Osteocyte (in vitro differentiated cells): ENCODE measurements around the gene SNAP23. TPM values are rescaled to one million over a fixed set of nuclear protein-coding genes. Genes with fewer than 3 reads are reported as not detected.
A peak's percentile ranks its signal among the peaks of the same experiment; 100 is the strongest.
"Not testable (repeated sequence)": the region's sequence is repeated elsewhere in the genome, so short reads cannot be mapped to it uniquely, and the experiment has no call there.

Experiments
- DNase-seq: peaks from one replicate; pipeline ENCODE4 v3.0.0; 2021; ENCODE audit warnings: mixed read lengths; ENCODE audit not compliant: unreplicated experiment; ENCODE audit errors: extremely low spot score
- H3K27ac Mint-ChIP-seq: one replicate; pipeline ENCODE4 v1.8.0; 2021; ENCODE audit warnings: mild to moderate bottlenecking, mixed read lengths; ENCODE audit not compliant: unreplicated experiment
- H3K27me3 Mint-ChIP-seq: one replicate; pipeline ENCODE4 v1.8.0; 2021; ENCODE audit warnings: mixed read lengths; ENCODE audit not compliant: unreplicated experiment
- H3K36me3 Mint-ChIP-seq: one replicate; pipeline ENCODE4 v1.8.0; 2021; ENCODE audit warnings: mixed read lengths; ENCODE audit not compliant: unreplicated experiment
- H3K4me1 Mint-ChIP-seq: one replicate; pipeline ENCODE4 v1.8.0; 2021; ENCODE audit warnings: mixed read lengths; ENCODE audit not compliant: unreplicated experiment
- H3K4me3 Mint-ChIP-seq: one replicate; pipeline ENCODE4 v1.8.0; 2021; ENCODE audit warnings: mild to moderate bottlenecking, moderate library complexity, mixed read lengths; ENCODE audit not compliant: unreplicated experiment
- H3K9me3 Mint-ChIP-seq: one replicate; pipeline ENCODE4 v1.8.0; 2021; ENCODE audit warnings: mixed read lengths; ENCODE audit not compliant: unreplicated experiment
- total RNA-seq: library from RNA; stranded (reverse); gene quantifications from 2 replicates; pipeline ENCODE4 v1.2.1, GENCODE V29; 2021
- TF ChIP-seq, protein P1 (sequence below): fragments of 200-600 bp; sonication (generic); IDR thresholded peaks from 2 replicates; pipeline ENCODE4 v1.5.0; 2021; ENCODE audit warnings: antibody characterized with exemption, mild to moderate bottlenecking, moderate library complexity

SNAP23 gene
- total RNA-seq, 1 donor from 2014 or later = 72.7 TPM

DNA sequence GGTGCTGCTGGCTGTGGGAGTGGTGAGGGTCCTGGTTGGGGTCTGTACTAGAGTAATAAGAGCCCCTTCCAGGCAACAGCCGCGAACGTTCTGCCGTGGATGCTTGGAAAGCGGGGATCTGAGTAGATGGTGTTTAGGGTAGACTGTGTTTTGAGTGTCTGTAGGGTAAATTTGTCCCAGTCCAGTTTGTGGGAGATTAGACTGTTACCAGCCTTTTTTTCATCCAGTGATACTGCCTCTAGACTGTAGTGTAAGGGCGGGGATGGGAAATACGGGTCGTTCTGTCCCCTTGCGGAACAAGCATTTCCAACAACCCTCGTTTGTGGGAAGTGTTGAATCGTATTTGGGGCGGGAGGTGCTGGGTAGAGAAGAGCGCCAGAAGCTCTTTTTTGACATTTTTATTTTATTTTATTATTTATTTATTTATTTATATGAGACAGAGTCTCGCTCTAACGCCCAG, 53.6 kb downstream of the SNAP23 start:
- Mint-ChIP-seq H3K4me3 (peak overlapping the region; percentile 95), H3K9me3 (no peaks in the 10 kb centered on the region), H3K27ac (peak overlapping the region; percentile 98), H3K27me3 (no peaks in the 10 kb centered on the region), H3K36me3 (peaks cover 10% of the 10 kb centered on the region), H3K4me1 (peaks cover 29% of the 10 kb centered on the region)
- DNase-seq = no peak
- TF ChIP-seq, protein P1, sequence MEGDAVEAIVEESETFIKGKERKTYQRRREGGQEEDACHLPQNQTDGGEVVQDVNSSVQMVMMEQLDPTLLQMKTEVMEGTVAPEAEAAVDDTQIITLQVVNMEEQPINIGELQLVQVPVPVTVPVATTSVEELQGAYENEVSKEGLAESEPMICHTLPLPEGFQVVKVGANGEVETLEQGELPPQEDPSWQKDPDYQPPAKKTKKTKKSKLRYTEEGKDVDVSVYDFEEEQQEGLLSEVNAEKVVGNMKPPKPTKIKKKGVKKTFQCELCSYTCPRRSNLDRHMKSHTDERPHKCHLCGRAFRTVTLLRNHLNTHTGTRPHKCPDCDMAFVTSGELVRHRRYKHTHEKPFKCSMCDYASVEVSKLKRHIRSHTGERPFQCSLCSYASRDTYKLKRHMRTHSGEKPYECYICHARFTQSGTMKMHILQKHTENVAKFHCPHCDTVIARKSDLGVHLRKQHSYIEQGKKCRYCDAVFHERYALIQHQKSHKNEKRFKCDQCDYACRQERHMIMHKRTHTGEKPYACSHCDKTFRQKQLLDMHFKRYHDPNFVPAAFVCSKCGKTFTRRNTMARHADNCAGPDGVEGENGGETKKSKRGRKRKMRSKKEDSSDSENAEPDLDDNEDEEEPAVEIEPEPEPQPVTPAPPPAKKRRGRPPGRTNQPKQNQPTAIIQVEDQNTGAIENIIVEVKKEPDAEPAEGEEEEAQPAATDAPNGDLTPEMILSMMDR = no peak

DNA sequence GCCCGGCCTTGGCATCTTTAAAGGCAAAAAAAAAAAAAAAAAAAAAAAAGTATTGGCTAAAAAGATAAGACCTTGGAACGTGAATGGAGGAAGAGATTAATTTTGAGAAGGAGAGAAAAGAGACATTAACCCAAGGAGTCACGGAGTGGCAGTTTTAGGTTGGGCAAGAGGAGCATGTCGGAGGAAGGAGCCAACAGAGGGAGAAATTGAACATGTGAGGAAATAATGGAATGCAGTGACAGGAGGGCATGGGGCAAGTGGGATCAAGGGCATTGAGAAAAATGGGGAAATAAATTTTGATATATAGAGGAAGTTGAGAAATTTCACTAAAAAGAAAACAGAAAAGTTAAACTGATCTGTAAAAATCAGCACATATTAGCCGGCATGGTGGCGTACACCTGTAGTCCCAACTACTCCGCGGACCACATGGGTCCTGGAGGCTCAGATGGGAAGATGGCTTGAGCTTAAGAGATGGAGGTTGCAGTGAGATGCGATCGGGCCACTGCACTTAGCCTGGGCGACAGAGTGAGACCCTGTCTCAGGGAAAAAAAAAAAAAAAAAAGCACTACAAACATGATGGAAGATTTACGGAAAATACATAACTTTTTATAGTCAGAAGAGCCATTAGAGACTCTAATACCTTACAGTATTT, 54.4 kb downstream of the SNAP23 start:
- H3K36me3 Mint-ChIP-seq = peaks cover 10% of the 10 kb centered on the region
- no peaks in the 10 kb centered on the region for H3K9me3 Mint-ChIP-seq
- H3K4me1 Mint-ChIP-seq = peaks cover 29% of the 10 kb centered on the region
- H3K4me3 Mint-ChIP-seq = peak overlapping the region; percentile 95
- DNase-seq = no peak
- H3K27ac Mint-ChIP-seq = peak overlapping the region; percentile 38
- no peaks in the 10 kb centered on the region for H3K27me3 Mint-ChIP-seq
- TF ChIP-seq, protein P1 = no peak

DNA sequence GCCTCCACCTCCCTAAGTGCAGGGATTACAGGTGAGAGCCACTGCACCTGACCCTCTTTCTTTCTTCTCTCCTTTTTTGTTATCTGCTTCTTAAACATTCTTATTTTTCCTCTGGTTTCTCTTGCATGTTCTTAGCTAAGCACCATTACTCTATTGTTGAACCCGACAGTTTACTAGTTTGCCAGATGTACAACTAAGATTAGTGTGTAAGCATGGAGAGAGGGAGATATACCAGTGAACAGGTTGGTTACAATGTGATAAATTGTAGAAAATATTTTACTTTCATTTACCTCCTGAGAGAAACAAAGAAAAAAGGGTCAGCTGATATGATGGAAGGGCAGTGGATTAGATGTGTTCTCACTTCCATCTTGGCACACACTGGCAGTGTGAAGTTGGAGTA, 58.1 kb downstream of the SNAP23 start:
- Mint-ChIP-seq H3K27ac (no peak overlapping the region), H3K4me3 (no peak overlapping the region)
- TF ChIP-seq, protein P1 = no peak

DNA sequence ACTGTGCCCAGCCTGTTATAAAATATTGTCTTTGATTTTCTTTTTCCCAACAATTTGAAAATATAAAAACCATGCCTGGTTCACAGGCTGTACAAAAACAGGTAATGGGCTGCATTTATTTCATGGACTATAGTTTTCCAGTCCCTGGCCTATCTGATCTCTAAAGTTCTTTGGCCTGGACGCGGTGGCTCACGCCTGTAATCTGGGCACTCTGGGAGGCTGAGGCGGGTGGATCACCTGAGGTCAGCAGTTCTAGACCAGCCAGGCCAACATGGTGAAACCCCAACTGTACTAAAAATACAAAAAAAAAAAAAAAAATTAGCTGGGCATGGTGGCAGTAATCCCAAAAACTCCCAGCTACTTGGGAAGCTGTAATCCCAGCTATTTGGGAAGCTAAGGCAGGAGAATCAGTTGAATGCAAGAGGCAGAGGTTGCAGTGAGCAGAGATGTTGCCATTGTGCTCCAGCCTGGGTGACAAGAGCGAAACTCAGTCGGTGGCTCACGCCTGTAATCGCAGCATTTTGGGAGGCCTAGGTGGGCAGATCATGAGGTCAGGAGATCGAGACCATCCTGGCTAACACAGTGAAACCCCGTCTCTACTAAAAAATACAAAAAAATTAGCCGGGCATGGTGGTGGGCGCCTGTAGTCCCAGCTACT, 61.2 kb downstream of the SNAP23 start:
- H3K4me1 Mint-ChIP-seq, H3K27me3 Mint-ChIP-seq, H3K9me3 Mint-ChIP-seq, H3K27ac Mint-ChIP-seq, DNase-seq, H3K4me3 Mint-ChIP-seq: not testable (repeated sequence)
- H3K36me3 Mint-ChIP-seq = peaks cover 26% of the 10 kb centered on the region

More for the DNA sequence above, 58.1 kb downstream of the SNAP23 start:
- Mint-ChIP-seq H3K36me3 (peaks cover 5% of the 10 kb centered on the region), H3K9me3 (no peaks in the 10 kb centered on the region), H3K4me1 (peaks cover 8% of the 10 kb centered on the region), H3K27me3 (no peaks in the 10 kb centered on the region)
- no peak for DNase-seq

DNA sequence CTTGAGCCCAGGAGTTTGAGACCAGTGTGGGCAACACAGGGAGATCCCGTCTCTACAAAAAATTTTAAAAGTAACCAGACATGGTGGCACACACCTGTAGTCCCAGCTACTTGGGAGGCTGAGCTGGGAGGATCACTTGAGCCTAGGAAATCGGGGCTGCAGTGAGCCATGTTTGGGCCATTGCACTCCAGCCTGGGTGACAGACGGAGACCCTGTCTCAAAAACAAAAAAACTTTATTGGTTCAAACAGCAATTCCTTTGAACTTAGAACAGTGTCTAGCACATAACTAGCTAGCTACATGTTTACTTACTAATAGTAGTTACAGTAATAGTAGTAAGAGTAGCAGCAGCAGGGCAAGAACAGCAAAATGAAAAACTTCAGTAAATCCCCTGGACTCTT, 63.3 kb downstream of the SNAP23 start:
- TF ChIP-seq, protein P1 = no peak
- Mint-ChIP-seq H3K4me1 (no peaks in the 10 kb centered on the region), H3K27me3 (no peaks in the 10 kb centered on the region), H3K9me3 (no peaks in the 10 kb centered on the region), H3K36me3 (peaks cover 31% of the 10 kb centered on the region), H3K4me3 (no peak overlapping the region), H3K27ac (no peak overlapping the region)
- no peak for DNase-seq
